Measurements from ENCODE around the gene CEP135. TPM values are rescaled to one million over a fixed set of nuclear protein-coding genes. Genes with fewer than 3 reads are reported as not detected.

CEP135 gene
- polyA plus RNA-seq, 1 experiment: 2.0 TPM

DNA sequence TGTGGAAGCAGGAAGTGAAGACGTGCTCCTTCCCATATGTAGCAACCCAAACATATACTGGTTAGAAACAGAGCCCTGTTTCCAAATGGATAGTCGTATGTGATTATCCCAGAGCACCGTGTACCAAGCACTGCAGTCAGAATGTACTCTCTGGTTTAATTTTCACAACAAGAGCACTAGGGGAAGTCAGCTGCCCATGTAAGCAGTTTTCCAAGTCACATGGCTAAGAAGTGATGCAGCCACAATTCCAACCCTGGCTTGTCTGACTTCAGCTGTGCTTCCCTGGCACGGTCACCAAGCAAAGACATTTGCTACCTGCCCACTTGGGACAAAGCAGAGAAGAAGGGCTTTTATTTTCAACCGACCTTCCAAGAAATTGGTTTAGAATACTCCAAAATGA, 28.2 kb upstream of the CEP135 start:
- no peak for TF ChIP-seq CTCF (IDR thresholded peaks at IDR 0.05; ENCODE audit: insufficient read depth, low read depth, low read length)
- no peaks in the 10 kb centered on the region for H3K27me3 ChIP-seq (ENCODE audit: control insufficient read depth, insufficient read depth, low read length)
- H3K36me3 ChIP-seq (ENCODE audit: control insufficient read depth, insufficient read depth, low read length): no peaks in the 10 kb centered on the region
- no peak overlapping the region for H3K4me3 ChIP-seq (ENCODE audit: low read depth, low read length)
- POLR2A ChIA-PET: no interaction called here
- DNase-seq (ENCODE audit: low read depth): no peak
- CTCF ChIA-PET: interaction anchor here (1.2 kb wide), 1 partner anchor 70 kb away, joined by 6 read pairs; no protein-coding TSS in a partner anchor

DNA sequence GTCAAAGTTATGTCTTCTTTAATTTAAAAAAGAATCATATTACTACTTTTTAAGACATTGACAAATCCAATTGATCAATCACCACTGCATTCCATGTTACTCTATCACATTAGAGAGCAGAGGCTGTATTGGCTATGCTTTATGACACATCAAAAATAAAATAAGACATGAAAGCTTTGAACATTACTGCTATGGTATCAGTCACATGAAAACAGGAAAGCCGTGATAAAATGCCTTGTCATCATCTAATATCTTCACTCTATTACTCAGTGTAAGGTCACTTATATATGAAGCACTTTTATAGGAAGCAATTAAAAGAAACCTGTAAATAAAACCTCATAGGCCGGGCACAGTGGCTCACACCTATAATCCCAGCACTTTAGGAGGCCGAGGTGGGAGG, 27.7 kb upstream of the CEP135 start:
- no peak for TF ChIP-seq CTCF (IDR thresholded peaks at IDR 0.05; ENCODE audit: insufficient read depth, low read depth, low read length)
- ChIA-PET POLR2A (no interaction called here), CTCF (interaction anchor here (0.8 to 1.2 kb wide), 2 partner anchors 28 to 69 kb away, joined by 4 to 6 read pairs; partner anchors contain the start of gene CEP135)

GRCh38 chr4:55925241-55925640, 23.5 kb upstream of the CEP135 start:
- no peak overlapping the region for H3K4me3 ChIP-seq (ENCODE audit: low read depth, low read length)
- H3K27me3 ChIP-seq (ENCODE audit: control insufficient read depth, insufficient read depth, low read length): no peaks in the 10 kb centered on the region; the same call in 1 of the 2 replicates
- no peak for DNase-seq (ENCODE audit: low read depth)
- ChIA-PET CTCF (no interaction called here), POLR2A (no interaction called here)
- TF ChIP-seq CTCF (IDR thresholded peaks at IDR 0.05; ENCODE audit: insufficient read depth, low read depth, low read length): no peak
- no peaks in the 10 kb centered on the region for H3K36me3 ChIP-seq (ENCODE audit: control insufficient read depth, insufficient read depth, low read length)

More for the DNA sequence above, 27.7 kb upstream of the CEP135 start:
- H3K36me3 ChIP-seq (ENCODE audit: control insufficient read depth, insufficient read depth, low read length): no peaks in the 10 kb centered on the region
- no peak for DNase-seq (ENCODE audit: low read depth)
- no peak overlapping the region for H3K4me3 ChIP-seq (ENCODE audit: low read depth, low read length)
- no peaks in the 10 kb centered on the region for H3K27me3 ChIP-seq (ENCODE audit: control insufficient read depth, insufficient read depth, low read length)

GRCh38 chr4:55926610-55927009, 22.1 kb upstream of the CEP135 start:
- DNase-seq (ENCODE audit: low read depth): no peak
- POLR2A ChIA-PET: no interaction called here
- CTCF ChIA-PET: interaction anchor here (1.5 to 1.7 kb wide), 2 partner anchors 10 to 23 kb away, joined by 4 to 5 read pairs; partner anchors contain the start of gene CEP135
- no peak for TF ChIP-seq CTCF (IDR thresholded peaks at IDR 0.05; ENCODE audit: insufficient read depth, low read depth, low read length)
- Histone ChIP-seq H3K36me3 (ENCODE audit: control insufficient read depth, insufficient read depth, low read length) (no peaks in the 10 kb centered on the region), H3K27me3 (ENCODE audit: control insufficient read depth, insufficient read depth, low read length) (no peaks in the 10 kb centered on the region; the same call in 1 of the 2 replicates), H3K4me3 (ENCODE audit: low read depth, low read length) (no peak overlapping the region)

GRCh38 chr4:55927803-55928437, 20.8 kb upstream of the CEP135 start:
- ChIA-PET CTCF (no interaction called here), POLR2A (no interaction called here)
- Histone ChIP-seq H3K36me3 (ENCODE audit: control insufficient read depth, insufficient read depth, low read length) (no peaks in the 10 kb centered on the region), H3K27me3 (ENCODE audit: control insufficient read depth, insufficient read depth, low read length) (no peaks in the 10 kb centered on the region; the same call in 1 of the 2 replicates), H3K4me3 (ENCODE audit: low read depth, low read length) (no peak overlapping the region)
- DNase-seq (ENCODE audit: low read depth): no peak
- no peak for TF ChIP-seq CTCF (IDR thresholded peaks at IDR 0.05; ENCODE audit: insufficient read depth, low read depth, low read length)

Data from BJ (cell line).